Heart left ventricle (tissue), 16 donors: ENCODE measurements around the gene LCLAT1. TPM values are rescaled to one million over a fixed set of nuclear protein-coding genes. Genes with fewer than 3 reads are reported as not detected.

ENCODE experiments used
- ATAC-seq, 4 donors: fragments of 200-7000 bp; cut with Tn5 transposase; one replicate each; pipeline ENCODE4 v1.9.1; 2020 to 2022; ENCODE audit warnings: moderate library complexity in 4 of 4, mild to moderate bottlenecking in 3 of 4, moderate number of reproducible peaks in 1 of 4
- DNase-seq, 5 donors: peaks; one replicate each; pipeline ENCODE4 v3.0.0-alpha.2; 2020
- H3K27ac ChIP-seq, 12 donors: fragments of 200-600 bp; sonication (generic) in 4 of 12; one replicate each; pipeline versions ENCODE4 v1.5.0 to v1.8.0; 2016 to 2022; ENCODE audit warnings: mild to moderate bottlenecking in 2 of 12
- H3K27me3 ChIP-seq, 9 donors: fragments of 200-600 bp; sonication (generic) in 2 of 9; one replicate each; pipeline versions ENCODE4 v1.5.1 to v1.8.0; 2016 to 2022; ENCODE audit warnings: mild to moderate bottlenecking in 3 of 9
- H3K36me3 ChIP-seq, 9 donors: fragments of 200-600 bp; sonication (generic) in 2 of 9; one replicate each; pipeline versions ENCODE4 v1.5.0 to v1.8.0; 2018 to 2022; ENCODE audit warnings: mild to moderate bottlenecking in 2 of 9
- H3K4me1 ChIP-seq, 12 donors: fragments of 200-600 bp; sonication (generic) in 4 of 12; one replicate each; pipeline versions ENCODE4 v1.5.0 to v1.8.0; 2016 to 2022; ENCODE audit warnings: mild to moderate bottlenecking in 3 of 12
- H3K4me3 ChIP-seq, 12 donors: fragments of 200-600 bp; sonication (generic) in 4 of 12; one replicate each; pipeline versions ENCODE4 v1.5.0 to v1.8.0; 2017 to 2022; ENCODE audit warnings: mild to moderate bottlenecking in 9 of 12, moderate library complexity in 4 of 12
- H3K9me3 ChIP-seq, 12 donors: fragments of 200-600 bp; sonication (generic) in 4 of 12; one replicate each; pipeline versions ENCODE4 v1.5.0 to v1.8.0; 2016 to 2022; ENCODE audit warnings: mild to moderate bottlenecking in 1 of 12
- POLR2A ChIP-seq, 2 donors: fragments of 450-650 bp; IDR thresholded peaks; one replicate each; pipeline ENCODE4 v1.6.1; 2017; ENCODE audit warnings: antibody characterized with exemption in 2 of 2, mild to moderate bottlenecking in 2 of 2, moderate library complexity in 2 of 2
- WGBS, 4 donors: extraction: QIAGEN DNeasy Blood & Tissue Kit in 2 of 4; methylation state at CpG; one replicate each; pipeline versions ENCODE4 v1.1.5 to v1.1.7; 2013 to 2018; 5-methylcytosine and 5-hydroxymethylcytosine counted together
- intact Hi-C, 10 donors: fragments of 100-400 bp; cut with DNase I; formaldehyde crosslinking; loops; one replicate each; pipeline versions ENCODE4 v1.11.1 to v1.14.2; 2022
- polyA plus RNA-seq, 2 donors: library from polyadenylated mRNA; stranded (reverse); fragments of 200-250 nt; gene quantifications; one replicate each; pipeline ENCODE4 v1.2.3, GENCODE V29; 2013
- total RNA-seq, 9 donors: library from RNA; depleted of rRNA in 2 of 9; stranded (reverse); fragments of >200 nt in 2 of 9; fragmentation: NEBNext Ultra II Directional in 3 of 9; extraction: Animal tissue kit (Norgen Biotek cat#: 25700) in 3 of 9; gene quantifications; one replicate each; pipeline versions ENCODE4 v1.1.0 to v1.2.4, GENCODE V29; 2016 to 2023
- TF ChIP-seq, protein P1 (sequence below), 12 donors: fragments of 200-600 bp; sonication (generic) in 4 of 12; IDR thresholded peaks; one replicate each; pipeline versions ENCODE4 v1.5.0 to v1.8.0; 2018 to 2022; ENCODE audit warnings: antibody characterized with exemption in 12 of 12, mild to moderate bottlenecking in 5 of 12
- donor health status: ischemic (EF 13 %, LVEDD 7.1; RV severe dilation, severe dysfunction).
- donor health status: healthy with polysubstance abuse.
- donor health status: DM: no; HTN: yes; CAD: no.
- donor health status: DM: no; HTN: no; CAD: no.
- donor health status: ischemic (EF 25% LVEDD 6.9; RV normal size, moderate dysfunction).
- donor health status: ischemic (EF 25% LVEDD 5.7; RV mildly dilated, moderate dysfunction).
- donor health status: healthy.
- donor health status: DM: yes; HTN: yes; CAD: no.
- donor health status: ischemic (EF 35%, LVEDD 5.7; RV mildly dilated, moderate dysfunction).
- donor health status: nonischemic (EF 11% LVEDD 7.7; RV severe dilation, severe dysfunction).
- donor health status: DM: yes; HTN: yes; CAD: no.
- donor health status: PGD.
- donor health status: ischemic (EF 29% LVEDD 5.4; RV normal size, mild dysfunction).
- donor health status: nonischemic (EF 23%, LVEDD 6.1; RV moderate dilation, normal function).

The LCLAT1 gene
- total and polyA plus RNA-seq, 11 donors: 9.8 to 70.2 (median 43.8) TPM

- WGBS, 4 donors: 50 to 63% (median 56%) methylated on average over 4 of the region's 4 CpGs
Measured at GRCh38 chr2:30514848-30515435, 67.9 kb downstream of the LCLAT1 start.

DNA sequence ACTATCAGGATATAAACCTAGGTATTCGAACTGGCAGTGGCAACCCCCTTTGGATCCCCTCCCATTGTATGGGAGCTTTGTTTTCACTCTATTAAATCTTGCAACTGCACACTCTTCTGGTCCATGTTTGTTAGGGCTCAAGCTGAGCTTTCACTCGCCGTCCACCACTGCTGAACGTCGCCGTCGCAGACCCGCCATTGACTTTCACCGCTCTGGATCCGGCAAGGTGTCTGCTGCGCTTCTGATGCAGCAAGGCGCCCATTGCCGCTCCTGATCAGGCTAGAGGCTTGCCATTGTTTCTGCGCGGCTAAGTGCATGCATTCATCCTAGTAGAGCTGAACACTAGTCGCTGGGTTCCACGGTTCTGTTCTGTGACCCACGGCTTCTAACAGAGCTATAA lies 69.1 kb downstream of the LCLAT1 start:
- ATAC-seq: no peak
- TF ChIP-seq, protein P1, sequence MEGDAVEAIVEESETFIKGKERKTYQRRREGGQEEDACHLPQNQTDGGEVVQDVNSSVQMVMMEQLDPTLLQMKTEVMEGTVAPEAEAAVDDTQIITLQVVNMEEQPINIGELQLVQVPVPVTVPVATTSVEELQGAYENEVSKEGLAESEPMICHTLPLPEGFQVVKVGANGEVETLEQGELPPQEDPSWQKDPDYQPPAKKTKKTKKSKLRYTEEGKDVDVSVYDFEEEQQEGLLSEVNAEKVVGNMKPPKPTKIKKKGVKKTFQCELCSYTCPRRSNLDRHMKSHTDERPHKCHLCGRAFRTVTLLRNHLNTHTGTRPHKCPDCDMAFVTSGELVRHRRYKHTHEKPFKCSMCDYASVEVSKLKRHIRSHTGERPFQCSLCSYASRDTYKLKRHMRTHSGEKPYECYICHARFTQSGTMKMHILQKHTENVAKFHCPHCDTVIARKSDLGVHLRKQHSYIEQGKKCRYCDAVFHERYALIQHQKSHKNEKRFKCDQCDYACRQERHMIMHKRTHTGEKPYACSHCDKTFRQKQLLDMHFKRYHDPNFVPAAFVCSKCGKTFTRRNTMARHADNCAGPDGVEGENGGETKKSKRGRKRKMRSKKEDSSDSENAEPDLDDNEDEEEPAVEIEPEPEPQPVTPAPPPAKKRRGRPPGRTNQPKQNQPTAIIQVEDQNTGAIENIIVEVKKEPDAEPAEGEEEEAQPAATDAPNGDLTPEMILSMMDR (IDR thresholded peaks at IDR 0.05): no peak
- TF ChIP-seq POLR2A (IDR thresholded peaks at IDR 0.05): no peak
- intact Hi-C loops: no loop called here

More at GRCh38 chr2:30514848-30515435, 67.9 kb downstream of the LCLAT1 start:
- Histone ChIP-seq H3K27me3 (no peaks in the 10 kb centered on the region), H3K4me1 (peaks cover 3 to 53% (median 30%) of the 10 kb centered on the region in 12 donors), H3K4me3 (no peak overlapping the region), H3K36me3 (peaks cover 0 to 10% (median 5%) of the 10 kb centered on the region in 9 donors), H3K27ac (peak overlapping the region; percentile 12 to 85 (median 72)), H3K9me3 (peaks cover 0 to 17% (median 2%) of the 10 kb centered on the region in 12 donors)
- peak in 3 of 4 donors; percentile 5 to 26 (median 21) for ATAC-seq
- intact Hi-C loops: loop anchor here in 2 of 10 donors (5.0 kb wide), 2 partner anchors 103 to 172 kb away; no protein-coding TSS in a partner anchor
- no peak for TF ChIP-seq POLR2A (IDR thresholded peaks at IDR 0.05)
- TF ChIP-seq, protein P1 (IDR thresholded peaks at IDR 0.05): no peak
- DNase-seq: no peak

GRCh38 chr2:30519796-30520195 lies 72.8 kb downstream of the LCLAT1 start:
- H3K27me3 ChIP-seq: no peaks in the 10 kb centered on the region
- TF ChIP-seq POLR2A (IDR thresholded peaks at IDR 0.05): no peak
- TF ChIP-seq, protein P1 (IDR thresholded peaks at IDR 0.05): no peak
- DNase-seq (peak in 1 of 5 donors; percentile 58), ATAC-seq (no peak)
- H3K27ac ChIP-seq: no peak overlapping the region
- peaks cover 0 to 15% (median 2%) of the 10 kb centered on the region in 12 donors for H3K4me1 ChIP-seq
- H3K36me3 ChIP-seq: peaks cover 0 to 13% (median 7%) of the 10 kb centered on the region in 9 donors
- H3K9me3 ChIP-seq: peaks cover 0 to 18% (median 2%) of the 10 kb centered on the region in 12 donors
- 98 to 99% (median 99%) methylated on average over 16 of the region's 16 CpGs for WGBS, 4 donors
- intact Hi-C loops: no loop called here
- no peak overlapping the region for H3K4me3 ChIP-seq

More for the DNA sequence above, 69.1 kb downstream of the LCLAT1 start:
- Histone ChIP-seq H3K27me3 (no peaks in the 10 kb centered on the region), H3K4me3 (no peak overlapping the region), H3K9me3 (peaks cover 0 to 18% (median 2%) of the 10 kb centered on the region in 12 donors), H3K4me1 (peaks cover 0 to 41% (median 18%) of the 10 kb centered on the region in 12 donors), H3K36me3 (peaks cover 0 to 13% (median 7%) of the 10 kb centered on the region in 9 donors), H3K27ac (no peak overlapping the region)
- 89 to 95% (median 92%) methylated on average over 13 to 18 of the region's 18 CpGs for WGBS, 4 donors
- no peak for DNase-seq

DNA sequence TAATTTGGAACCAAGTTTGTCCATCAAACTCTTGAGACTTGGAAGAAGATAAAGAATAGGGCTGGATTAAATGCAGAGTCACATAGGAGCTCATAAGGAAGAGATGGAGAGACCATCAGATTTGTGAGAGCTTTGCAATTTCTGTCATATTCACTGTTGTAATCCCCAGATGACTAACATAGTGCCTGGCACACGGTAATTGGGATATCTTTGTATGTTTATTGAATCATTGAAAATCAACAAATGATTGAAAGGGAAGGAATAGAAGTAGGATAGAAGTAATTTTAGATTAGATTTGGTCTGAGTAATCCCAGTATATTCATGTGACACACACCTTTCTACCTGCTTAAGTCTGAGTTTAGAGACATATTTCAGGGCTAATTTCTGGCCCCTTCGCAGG lies 75.4 kb downstream of the LCLAT1 start:
- Histone ChIP-seq H3K36me3 (peaks cover 0 to 32% (median 7%) of the 10 kb centered on the region in 9 donors), H3K27ac (no peak overlapping the region), H3K27me3 (no peaks in the 10 kb centered on the region), H3K9me3 (peaks cover 0 to 34% (median 5%) of the 10 kb centered on the region in 12 donors), H3K4me1 (peaks cover 0 to 5% (median 0%) of the 10 kb centered on the region in 12 donors), H3K4me3 (no peak overlapping the region)
- no peak for TF ChIP-seq POLR2A (IDR thresholded peaks at IDR 0.05)
- TF ChIP-seq, protein P1 (IDR thresholded peaks at IDR 0.05): no peak
- intact Hi-C loops: no loop called here
- DNase-seq (no peak), ATAC-seq (no peak)
- 86 to 94% (median 92%) methylated on average over 2 of the region's 2 CpGs for whole genome bisulfite sequencing, 4 donors
